HG02885 (cell line): ENCODE measurements around the gene CSTB.
"Not testable (repeated sequence)": the region's sequence is repeated elsewhere in the genome, so short reads cannot be mapped to it uniquely, and the experiment has no call there.

Source experiments
- ATAC-seq: cut with Tn5 transposase; IDR thresholded peaks from one replicate; pipeline ENCODE4 v1.9.1; 2021; ENCODE audit warnings: mild to moderate bottlenecking; ENCODE audit not compliant: unreplicated experiment, poor library complexity

Gene CSTB, protein sequence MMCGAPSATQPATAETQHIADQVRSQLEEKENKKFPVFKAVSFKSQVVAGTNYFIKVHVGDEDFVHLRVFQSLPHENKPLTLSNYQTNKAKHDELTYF

DNA sequence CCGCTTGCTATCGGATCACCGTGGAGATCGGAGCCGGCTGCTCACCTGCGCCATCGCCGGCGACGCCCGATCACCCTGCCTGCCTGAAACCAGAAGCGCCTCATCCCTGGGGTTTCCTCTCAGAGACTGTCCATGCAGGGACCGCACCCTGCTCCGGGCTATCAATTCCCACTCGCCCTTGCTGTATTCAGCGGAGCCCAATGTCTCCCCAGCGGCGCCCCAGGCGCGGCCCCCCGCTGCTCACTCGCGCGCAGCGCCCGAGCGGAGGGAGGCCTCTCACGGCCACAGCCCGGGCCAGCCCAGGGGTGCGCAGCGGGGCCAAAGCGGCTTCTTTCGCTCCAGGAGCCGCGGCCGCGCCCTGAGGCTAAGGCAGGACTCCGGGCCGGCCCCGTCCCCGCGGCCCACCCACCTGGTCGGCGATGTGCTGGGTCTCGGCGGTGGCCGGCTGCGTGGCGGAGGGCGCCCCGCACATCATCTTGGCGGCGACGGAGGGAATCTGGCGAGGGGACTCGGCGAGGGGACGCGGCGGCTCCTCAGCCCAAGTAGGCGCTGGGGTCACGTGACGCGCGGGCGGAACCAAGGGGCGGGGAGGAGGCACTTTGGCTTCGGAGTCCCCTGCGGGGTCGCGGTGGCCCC lies at the start of gene CSTB:
Gene CSTB, minus strand, starts transcription at position 514 of the 636 bp plus-strand sequence. Its CDS starts 39 bp downstream, at position 475.
- ATAC-seq: peak; percentile 77

DNA sequence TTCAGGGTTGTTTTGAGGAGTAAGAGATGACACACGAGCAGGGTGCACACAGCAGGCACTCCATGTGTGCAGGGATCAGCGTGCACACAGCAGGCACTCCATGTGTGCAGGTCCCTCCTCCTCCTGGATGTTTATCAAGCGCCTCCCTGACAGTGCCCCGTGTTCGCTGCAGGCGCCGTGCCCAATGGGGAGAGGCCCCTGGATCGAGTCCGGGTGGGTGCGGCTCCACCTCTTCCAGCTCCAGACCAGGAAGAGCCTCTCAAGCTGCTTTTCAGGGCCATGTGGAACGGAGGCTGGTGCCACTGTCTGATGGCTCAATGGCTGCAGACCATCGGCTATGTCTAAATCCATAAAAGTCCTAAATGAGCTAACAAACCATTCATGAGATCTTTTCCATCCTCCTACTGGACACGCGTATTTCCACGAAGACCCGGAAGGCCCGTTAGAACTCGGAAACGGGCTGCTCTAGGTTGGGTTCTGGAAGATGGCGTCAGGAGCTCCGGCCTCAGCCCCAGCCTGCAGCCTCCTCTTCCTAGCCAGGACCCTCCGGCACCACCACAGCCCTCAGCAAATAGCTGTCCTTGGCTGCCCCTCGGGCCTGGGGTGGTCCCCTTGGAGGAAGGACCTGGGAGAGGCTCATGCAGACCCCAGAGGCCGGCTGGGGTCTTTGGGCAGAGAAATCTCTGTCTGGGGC lies 49.3 kb upstream of the CSTB start:
- ATAC-seq: no peak

DNA sequence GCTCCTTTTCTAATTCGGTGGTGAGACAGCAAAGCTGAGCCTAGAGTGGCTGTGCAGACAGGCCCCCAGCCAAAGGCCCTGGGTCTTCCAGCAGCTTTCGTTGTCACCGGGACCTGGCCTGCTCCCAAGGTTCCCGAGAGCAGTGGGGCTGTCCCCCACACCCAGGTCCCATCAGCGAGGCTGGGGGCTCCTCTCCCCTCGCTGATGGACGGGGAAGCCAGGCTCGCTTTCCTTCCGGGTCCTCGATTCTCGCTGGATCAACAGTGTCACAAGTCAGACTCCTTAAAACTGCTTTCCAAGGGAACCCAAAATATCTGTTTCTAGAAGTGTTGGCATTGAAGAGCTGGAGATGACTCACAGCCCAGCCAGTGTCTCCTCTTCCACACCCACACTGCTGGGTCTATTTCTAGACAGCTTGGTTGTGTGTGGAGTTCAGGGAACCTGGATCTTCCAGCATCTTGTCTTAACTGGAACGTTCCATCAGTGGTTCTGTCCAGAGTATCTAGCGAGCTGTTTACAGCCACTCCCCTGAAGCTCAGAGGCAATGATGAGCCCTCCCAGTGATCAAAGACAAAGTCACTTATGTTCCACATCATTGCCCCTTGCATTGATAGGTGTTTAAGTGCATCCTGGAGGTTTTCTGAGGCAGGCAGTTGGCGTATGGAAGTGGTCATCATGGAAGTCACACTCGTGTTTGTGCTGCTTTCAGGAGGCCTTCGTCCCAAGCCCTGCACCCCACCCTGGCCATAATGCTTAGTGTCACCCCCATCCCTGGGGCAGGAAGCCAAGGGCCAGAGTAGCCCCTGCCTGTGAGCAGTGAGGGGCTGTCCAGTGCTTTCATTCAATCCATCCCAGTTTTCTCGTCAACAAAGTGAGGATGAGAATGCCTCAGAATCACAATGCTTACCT lies 48.5 kb upstream of the CSTB start:
- ATAC-seq: no peak

DNA sequence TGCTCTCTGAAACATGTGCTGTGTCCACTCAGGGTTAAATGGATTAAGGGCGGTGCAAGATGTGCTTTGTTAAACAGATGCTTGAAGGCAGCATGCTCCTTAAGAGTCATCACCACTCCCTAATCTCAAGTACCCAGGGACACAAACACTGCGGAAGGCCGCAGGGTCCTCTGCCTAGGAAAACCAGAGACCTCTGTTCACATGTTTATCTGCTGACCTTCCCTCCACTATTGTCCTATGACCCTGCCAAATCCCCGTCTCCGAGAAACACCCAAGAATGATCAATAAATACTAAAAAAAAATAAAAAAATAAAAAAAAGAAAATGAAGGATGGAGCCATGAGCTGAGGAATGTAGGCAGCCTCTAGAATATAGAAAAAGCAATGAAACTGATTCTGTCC lies 46.6 kb upstream of the CSTB start:
- ATAC-seq: not testable (repeated sequence)

DNA sequence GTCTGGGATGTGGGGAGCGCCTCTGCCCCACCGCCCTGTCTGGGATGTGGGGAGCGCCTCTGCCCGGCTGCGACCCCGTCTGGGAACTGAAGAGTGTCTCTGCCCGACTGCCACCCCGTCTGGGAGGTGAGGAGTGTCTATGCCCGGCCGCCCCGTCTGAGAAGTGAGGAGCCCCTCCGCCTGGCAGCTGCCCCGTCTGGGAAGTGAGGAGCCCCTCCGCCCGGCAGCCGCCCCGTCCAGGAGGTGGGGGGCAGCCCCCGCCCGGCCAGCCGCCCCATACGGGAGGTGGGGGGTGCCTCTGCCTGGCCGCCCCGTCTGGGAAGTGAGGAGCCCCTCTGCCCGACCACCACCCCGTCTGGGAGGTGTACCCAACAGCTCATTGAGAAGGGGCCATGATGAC lies 46.1 kb upstream of the CSTB start:
- ATAC-seq: not testable (repeated sequence)

DNA sequence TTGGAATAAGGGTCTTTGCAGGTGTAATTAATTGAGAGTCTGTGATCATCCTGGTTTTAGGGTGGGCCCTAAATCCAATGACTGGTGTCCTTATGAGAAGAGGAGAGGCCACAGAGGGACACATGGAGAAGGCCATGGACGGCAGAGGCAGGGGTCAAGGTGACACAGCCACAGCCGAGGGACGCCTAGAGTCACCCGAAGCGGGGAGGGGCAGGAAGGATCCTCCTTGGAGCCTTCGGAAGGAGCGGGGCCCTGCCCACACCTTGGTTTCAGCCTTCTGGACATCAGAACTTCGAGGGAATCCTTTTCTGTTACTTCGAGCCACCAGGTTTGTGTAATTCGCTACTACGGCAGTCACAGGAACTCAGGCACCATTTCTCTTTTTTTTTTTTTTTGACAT lies 44.4 kb upstream of the CSTB start:
- no peak for ATAC-seq

DNA sequence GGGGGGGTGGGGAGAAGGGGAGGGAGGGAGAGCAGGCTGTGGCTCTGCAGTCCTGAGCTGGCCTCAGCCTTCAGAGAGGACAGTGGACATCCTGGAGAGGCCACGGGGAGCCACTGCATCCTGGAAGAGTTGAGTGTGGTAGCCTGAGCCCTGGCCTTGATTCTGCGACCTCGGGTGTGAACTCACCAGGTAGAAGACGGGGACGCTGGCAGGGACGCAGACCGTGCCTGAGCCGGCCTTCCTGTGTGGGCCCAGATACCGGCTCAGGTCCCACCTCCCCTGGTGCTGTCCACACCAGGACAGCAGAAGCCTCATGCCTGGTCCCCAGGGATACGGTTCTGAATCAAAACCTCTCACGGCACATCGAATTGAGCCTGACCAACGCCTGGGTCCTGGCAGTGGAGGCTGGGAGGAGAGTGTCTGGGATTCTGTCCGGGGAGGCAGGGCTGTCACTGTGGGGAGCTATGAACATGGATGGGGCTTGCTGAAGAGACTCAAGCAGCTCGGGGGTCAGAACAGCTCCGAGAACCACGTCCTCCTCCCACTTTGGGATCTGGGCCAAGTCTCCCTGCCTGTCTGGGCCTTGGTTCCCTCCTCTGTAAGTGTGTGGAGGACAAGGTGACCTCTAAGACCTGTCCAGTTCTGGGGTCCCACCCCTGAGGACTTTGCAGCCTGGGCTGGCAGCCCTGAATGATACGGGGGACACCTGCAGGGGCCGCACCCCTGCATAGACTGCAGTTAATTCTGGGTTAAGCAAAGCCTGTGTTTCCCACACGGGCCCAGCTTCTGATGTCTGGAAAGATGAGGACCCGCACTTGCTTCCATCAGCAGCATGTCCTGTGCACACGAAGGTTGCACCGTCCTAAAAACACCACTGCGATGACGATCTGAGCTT lies 43.6 kb upstream of the CSTB start:
- no peak for ATAC-seq

DNA sequence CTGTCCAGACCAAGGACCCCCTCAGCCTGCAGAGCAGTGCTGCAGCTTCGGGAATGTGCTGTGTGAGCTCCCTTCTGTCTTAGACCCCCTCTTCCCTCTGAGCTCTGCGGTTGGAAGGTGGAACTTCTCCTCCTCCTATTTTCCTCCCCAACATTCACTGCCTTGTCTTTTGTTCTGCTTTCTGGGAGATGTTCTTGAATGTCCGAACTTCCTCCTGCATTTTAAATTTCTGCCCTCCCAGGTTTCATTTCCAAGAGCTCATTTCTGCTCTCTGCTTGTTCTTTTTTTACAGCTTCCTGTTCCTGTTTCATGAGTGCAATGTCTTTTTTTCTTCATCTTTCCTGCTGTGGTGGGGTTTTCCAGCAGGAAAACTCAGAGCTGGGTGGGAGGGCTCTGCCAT lies 42.6 kb upstream of the CSTB start:
- no peak for ATAC-seq

DNA sequence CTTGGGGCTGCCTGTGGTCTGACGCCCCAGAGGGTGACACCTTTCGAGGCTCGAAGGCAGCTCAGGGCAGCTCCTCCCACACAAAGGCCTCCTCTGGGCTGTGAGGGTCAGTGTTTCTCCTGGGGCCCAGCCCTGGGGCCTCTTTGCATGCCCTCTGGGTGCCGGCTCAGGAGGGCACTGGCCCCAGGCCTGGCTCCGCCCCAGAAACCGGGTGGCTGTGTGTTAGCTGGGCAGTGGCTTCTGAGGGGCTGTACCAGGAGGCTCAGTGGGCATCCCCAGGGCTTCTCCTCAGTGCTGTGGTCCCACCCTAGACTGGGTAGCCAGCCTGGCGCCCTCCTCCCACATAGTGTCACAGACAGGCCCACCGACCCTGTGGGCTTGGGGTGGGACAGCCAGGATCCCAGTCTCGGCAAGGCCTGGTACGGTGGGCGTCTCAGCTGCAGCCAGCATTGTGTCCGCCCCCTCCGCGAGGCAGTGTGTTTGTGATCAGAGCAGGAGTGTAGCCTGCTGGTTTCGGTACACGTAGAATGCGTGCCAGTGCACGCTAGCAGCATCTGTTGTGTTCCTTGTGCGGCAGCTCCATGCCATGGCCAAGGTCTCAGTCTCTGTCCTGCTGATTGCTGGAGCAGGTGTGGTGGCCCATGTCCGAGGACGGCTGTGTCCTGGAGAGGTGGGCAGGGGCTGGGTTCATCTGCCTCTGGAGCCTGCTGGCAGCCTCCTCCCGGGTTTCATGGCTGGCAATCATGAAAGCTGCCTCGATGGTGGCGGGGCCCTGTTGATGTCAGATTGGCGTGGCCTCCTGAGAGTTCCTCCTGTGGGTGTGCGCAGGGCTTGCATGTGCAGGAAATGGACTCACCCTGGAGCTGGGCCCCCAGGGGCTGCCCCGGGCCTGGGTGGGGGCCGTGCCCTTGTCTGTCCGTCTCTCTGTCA lies 41.3 kb upstream of the CSTB start:
- no peak for ATAC-seq

DNA sequence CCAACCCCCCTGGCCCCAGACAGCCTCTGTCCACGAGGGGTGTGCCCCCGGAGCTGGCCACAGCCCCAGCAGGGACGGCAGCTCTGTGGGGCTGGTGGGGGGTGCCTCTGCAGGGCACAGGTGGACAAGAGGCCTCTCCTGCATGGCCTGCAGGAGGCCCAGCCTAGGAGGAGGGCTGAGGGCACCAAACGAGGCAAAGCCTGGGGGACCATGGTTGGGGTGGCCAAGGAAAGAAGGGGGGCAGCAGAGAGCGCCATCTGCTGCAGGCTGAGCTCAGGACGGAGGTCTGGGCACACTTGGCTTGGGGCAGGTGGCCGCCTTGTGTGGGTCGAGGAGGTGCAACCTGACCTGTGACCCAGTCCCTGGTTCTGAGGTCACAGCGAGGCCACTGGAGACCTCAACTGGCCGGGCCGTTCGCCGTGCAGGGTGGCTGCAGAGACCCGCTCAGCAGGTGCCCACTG lies 40.5 kb upstream of the CSTB start:
- no peak for ATAC-seq

DNA sequence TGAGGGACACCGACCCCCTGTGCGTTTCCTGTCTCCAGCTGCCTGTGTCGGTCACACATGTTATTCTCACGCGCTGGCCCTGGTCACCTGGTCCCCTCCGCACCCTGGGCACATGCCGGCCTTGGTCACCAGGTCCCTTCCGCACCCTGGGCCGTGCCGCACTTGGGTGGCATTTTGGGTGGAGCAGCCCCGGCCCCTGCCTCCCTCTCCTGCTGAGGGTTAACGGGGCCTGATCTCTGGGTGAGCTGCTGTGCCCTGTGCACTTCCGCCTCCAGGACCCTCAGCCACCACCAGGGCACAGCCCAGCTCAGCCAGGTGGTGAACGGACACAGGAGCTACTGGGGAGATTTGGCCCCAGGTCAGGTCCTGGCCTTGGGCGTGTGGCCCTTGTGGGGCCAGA lies 39.9 kb upstream of the CSTB start:
- no peak for ATAC-seq

DNA sequence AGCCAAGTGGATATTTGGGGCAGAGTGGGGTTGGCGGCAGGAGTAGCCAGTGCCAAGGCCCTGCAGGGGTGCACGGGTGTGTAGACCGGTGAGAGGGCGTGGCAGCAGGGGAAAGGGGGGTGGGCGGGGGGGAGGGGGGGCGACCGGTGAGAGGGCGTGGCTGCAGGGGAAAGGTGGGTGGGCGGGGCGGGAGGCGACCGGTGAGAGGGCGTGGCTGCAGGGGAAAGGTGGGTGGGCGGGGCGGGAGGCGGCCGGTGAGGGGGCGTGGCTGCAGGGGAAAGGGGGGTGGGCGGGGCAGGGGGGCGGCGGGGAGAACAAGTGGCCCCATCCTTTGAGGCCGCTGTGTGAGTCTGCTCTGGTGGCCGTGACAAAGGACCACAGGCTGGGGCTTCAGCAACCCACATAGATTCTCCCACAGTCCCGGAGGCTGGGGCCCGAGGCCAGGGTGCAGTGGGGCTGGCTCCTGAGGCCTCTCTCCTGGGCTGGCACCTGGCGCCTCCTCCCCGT lies 39.1 kb upstream of the CSTB start:
- ATAC-seq: no peak

DNA sequence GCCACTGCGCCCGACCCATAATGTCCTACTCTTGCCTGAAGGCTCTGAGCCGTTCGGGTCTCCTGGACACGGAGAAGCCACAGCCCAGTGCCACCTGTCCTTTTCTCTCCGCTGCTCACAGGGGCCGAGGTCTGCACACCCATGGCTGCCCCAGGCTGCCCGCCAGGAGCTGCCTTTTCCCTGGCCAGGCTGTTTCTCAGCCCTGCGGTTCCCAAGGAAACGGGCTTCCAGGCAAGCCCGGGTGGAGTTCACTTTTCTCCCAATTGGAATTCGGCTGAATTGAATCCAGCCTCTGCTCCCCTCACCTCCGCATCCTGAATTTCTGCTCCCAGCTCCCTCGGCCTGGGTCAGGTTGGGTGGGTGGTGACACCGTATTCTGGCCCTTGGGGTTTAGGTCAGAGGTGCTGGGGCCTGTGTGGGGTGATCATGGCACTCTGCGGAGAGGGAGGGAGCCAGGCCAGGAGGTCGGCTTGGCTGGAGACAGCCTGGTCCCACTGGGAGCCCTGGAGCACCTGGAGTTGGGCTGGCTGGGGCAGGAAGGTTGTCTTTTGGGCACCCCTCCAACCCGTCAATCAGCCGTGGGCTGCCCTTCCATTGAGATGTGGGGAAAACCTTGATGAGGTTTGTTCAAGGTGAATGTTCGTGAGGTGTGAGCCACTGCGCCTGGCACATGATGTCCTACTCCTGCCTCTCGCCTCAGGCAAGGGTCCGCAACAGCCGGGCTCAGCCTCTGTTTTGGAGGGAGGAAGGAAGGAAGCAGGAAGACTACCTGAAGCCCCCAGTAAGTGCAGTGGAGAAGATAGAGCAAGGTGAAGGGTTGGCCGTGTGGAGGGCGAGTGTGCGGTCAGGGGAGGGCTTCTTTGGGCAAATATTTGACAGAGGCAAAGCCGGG lies 38.4 kb upstream of the CSTB start:
- no peak for ATAC-seq

DNA sequence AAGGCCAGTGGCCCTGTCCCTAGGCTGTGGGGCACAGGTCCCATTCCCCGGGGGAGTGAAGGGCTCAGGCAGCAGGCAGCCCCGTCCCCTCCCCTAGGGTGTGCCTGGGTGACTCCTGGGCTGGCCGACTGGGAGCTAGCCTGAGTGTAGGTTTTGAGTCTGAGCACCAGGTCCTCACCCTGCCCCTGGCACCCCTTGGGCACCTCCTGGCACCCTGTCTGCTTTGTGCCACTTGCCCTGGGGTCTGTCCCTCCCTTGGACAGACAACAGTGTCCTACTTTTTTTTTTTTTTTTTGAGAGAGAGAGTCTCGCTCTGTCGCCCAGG lies 37.5 kb upstream of the CSTB start:
- no peak for ATAC-seq

DNA sequence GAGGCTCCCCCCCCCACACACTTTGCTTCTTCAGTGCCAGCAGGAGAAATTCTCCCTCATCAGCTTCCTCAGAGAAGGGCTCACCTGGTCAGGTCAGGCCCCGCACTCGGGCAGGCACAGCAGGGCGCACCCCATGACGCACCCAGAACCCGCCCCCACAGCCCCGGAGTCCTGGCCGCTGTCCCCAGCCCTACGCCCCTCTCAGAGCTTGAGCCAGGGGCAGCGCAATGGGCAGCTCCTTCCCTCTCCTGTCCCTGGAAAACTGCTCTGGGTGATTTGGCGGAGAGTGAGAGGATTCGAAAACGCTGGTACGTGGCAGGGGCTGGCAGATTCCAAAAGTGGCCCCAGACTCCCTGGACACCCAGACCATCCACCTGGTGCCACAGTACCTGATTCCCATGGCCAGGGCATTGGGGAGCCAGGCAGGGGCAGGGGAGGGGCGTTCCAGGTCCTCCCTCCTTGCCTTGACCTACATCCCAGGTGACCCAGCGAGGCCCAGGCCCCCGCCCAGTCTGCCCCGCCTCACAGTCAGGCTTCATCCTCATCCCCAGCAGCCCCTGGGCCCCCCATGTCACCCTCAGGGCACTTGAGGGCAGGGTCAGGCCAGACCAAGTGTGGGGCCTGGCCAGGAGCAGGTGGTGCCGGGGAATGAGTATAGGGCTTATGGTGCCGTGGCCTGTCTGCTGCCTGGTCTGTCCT lies 37.0 kb upstream of the CSTB start:
- no peak for ATAC-seq

DNA sequence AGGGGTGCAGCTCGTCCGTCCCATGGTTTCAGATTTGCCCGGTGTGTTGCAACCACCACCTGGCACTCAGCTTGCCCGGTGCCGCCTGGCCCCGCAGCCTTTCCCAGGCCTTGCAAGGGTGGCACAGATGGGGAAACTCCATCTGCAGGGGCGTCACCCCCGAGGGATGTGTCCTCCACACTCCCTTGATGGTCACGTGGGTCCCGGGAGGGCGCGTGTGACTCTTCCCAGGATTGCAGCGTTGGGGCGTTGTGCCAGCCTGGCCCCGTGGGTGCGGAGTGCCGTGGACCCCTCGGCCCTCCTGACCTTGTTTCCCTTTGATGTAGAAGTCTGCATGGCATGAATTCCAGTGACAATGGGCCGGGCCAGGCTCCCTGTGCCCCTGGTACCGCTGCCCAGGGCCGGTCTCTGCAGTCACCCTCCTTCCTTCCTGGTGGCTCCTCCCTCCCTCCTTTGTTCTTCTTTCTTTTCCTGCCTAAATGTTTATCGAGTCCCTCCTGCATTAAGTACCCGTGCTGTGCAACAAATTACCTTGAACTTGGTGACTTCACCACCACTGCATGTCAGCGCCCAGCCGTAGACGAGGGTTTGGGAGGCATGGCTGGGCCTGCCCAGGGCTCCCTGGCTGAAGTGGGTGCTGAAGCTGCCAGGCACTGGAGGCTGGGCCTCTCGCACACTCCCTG lies 36.2 kb upstream of the CSTB start:
- ATAC-seq: no peak
